Activated CD8-positive, alpha-beta memory T cell treated with anti-CD3 and anti-CD28 coated beads for 24 hours (primary cell): Measurements from ENCODE around the gene PRXL2C.

Source experiments
- DNase-seq: peaks from one replicate; pipeline ENCODE4 v3.0.0-alpha.2; 2020

The PRXL2C gene

DNA sequence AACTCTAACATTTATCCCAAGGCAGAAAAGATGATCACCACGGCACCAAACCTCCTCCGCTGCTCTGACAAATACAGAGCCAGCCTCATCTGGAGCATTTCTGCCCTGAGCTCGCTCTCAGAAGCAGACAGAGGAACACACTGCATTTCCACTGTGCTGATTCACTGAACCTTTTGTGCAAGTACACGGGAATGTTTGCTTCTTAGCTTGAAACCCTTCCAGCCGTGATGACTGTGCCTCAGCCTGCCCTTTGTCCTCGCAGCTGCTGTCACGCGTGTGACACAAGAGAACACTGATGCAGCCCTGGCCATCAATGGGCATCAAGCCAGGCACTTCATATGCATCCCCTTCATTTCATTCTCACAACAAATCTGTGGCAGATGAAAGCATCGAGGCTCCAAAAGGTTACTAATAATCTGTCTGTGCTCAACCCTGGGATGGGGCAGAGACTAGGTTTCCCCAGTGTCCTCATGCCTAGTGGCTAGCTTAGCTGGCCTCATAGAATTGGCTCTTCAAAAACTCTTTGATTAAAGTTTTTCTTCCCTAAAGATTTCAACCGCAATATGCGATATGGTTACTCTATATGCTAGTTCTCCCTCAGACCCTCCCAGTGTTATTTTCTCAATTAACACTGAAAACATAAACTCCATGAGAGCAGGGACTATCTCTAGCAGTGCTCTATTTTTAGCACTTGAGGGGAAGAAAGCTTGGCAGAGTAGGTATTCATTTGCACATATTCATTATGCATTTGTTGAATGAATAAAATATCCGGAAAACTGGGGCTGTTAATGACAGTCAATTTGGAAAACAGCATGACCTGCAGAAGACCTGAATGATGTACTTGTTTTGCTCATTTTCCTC is 42.8 kb downstream of the PRXL2C start:
- DNase-seq: no peak

DNA sequence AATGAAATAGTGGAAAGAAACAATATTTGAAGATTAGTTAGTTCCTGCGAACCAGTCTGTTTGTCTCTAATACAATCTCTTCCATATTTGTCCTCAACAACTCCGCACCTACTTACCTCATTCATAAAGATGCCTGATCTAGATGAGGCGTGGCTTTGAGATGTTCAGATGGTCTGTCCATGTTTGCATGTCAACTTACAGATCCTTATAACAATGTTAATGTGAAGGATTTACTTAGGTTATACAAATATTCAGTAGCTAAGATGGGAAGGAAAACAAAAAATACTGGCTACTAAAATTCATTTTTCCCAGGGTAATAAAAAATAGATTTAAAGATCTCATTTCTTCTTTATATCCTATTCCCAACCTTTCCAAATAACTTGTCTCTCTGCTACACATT is 43.8 kb downstream of the PRXL2C start:
- DNase-seq: no peak

DNA sequence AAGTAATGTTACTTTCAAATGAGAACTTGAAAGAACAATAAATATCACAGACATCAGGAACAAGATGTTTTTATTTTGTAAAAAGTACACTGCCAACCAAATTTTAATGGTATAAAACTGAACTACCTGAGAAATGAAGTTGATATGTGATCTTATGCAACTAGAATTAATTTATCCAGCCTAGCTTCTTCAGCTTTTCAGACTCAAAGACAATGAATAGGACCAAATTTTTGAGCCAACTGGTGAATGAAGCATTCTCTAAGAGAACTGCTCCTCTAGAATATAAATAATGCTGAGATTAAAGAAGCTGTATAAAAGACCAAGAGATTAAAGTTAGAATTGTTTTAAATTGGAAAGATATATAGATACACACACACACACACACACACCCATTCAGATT is 45.4 kb downstream of the PRXL2C start:
- DNase-seq: no peak

GRCh38 chr9:96607971-96608370 is 47.1 kb downstream of the PRXL2C start:
- DNase-seq: no peak

- DNase-seq: no peak
Observed at GRCh38 chr9:96605328-96605727, 49.8 kb downstream of the PRXL2C start.

DNA sequence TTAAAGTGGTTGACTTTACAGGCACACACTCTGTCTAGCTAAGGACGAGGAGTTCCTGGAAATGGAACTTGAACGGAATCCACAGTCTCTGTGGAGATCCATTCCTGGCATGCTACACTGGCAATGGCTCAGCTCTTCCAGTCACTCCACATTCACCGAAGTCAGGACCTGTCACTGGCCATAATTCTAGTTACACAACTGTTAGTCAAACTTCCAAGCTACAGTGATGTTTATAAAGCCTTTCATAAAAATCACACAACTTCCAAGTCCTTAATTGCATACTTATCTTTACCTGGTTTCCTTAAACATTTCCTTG is 51.2 kb downstream of the PRXL2C start:
- DNase-seq: no peak

DNA sequence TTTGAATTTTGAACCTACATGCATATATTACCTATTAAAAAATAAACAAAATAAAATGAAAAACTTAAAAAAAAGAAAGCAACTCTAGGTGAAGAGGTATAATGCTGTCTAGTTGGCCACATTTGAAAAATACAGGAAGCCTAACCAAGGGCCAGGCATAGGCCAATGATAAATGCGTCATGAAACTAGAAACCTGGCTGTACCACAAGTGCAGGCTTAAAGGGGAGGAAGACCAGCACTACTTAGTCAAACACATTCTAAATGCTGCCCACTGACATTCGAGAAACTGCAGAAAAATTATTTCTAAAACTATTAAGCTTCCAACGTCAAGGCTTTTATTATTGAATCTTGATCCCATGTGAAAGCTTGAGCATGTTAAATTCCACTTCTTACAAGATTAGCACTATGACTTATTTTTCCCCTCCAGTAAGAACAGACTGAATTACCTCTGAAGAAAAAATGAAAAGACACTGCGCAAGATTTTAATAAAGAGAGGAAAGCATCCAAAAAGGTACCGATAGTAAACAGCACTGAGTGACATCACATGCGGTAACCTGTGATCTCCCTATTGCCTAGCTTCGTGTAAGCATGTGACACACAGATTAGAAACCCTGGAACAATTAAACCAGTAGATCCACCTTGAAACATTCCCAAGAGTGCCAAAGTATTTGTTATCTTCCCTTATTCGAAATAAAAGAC is 51.7 kb downstream of the PRXL2C start:
- no peak for DNase-seq

- no peak for DNase-seq
Observed at GRCh38 chr9:96599298-96599697, 55.8 kb downstream of the PRXL2C start.

DNA sequence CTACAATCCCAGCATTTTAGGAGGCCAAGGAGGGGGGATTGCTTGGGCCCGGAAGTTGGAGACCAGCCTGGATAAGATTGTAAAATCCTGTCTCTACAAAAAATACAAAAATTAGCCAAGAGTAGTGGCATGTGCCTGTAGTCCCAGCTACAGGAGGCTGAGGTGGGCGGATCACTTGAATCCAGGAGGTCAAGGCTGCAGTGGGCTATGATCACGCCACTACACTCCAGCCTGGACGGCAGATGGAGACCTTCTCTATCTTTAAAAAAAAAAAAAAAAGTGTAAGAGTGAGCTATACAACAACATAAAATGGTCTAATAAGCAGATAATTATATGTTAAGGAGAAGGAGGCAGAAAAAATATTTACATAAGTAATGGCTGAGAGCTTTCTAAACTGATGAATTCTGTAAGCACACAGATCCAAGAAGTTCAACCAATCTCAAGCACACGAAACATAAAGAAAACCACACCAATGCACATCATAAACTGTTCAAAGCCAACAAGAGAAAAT is 58.5 kb downstream of the PRXL2C start:
- DNase-seq: no peak
